PC-9 (cell line): ENCODE results near the gene GRIK3. TPM values are rescaled to one million over a fixed set of nuclear protein-coding genes. Genes with fewer than 3 reads are reported as not detected.
"Not testable (repeated sequence)": the region's sequence is repeated elsewhere in the genome, so short reads cannot be mapped to it uniquely, and the experiment has no call there.

ENCODE experiments used
- BruUV-seq: library from RNA; stranded (reverse); fragments of 400-500 nt; replicated peaks from 2 replicates; lab custom pipeline; 2021; lab: Mats Ljungman, UMichigan
- CTCF ChIA-PET: fragments of 300-600 bp; sonication (Branson Sonifier 250); formaldehyde crosslinking; loops from one replicate; lab custom pipeline; 2022; ENCODE audit warnings: antibody characterized with exemption; lab: Charles Lee
- POLR2A ChIA-PET: fragments of 300-600 bp; sonication (Branson Sonifier 250); formaldehyde crosslinking; loops from one replicate; lab custom pipeline; 2022; ENCODE audit warnings: antibody characterized with exemption; ENCODE audit not compliant: unreplicated experiment; lab: Charles Lee
- DNase-seq, 2 experiments: peaks; one replicate each; pipeline versions ENCODE4 v3.0.0 to v3.0.0-alpha.2; 2015 to 2022; ENCODE audit warnings: mixed read lengths in 1 of 2
- H2AFZ ChIP-seq: fragments of 200-600 bp; sonication (generic); 2 replicates; pipeline ENCODE4 v1.8.1; 2017; ENCODE audit warnings: antibody characterized with exemption
- H3F3A ChIP-seq: fragments of 200-600 bp; sonication (generic); 2 replicates; pipeline ENCODE4 v1.8.1; 2017; ENCODE audit warnings: antibody characterized with exemption, mild to moderate bottlenecking, low read depth; ENCODE audit not compliant: insufficient read depth
- H3K27ac ChIP-seq: fragments of 200-600 bp; sonication (generic); 2 replicates; pipeline ENCODE4 v1.6.1; 2016; ENCODE audit warnings: mixed run types
- H3K27me3 ChIP-seq: fragments of 200-600 bp; sonication (generic); 2 replicates; pipeline ENCODE4 v1.6.1; 2016; ENCODE audit warnings: low read depth, mixed run types; ENCODE audit not compliant: insufficient read depth
- H3K36me3 ChIP-seq: fragments of 200-600 bp; sonication (generic); 2 replicates; pipeline ENCODE4 v1.6.1; 2016; ENCODE audit warnings: low read depth, mixed run types
- H3K4me1 ChIP-seq: fragments of 200-600 bp; sonication (generic); replicated peaks from 2 replicates; pipeline ENCODE4 v1.6.1; 2016; ENCODE audit warnings: mixed run types; ENCODE audit not compliant: insufficient read depth
- H3K4me2 ChIP-seq: fragments of 200-600 bp; sonication (generic); 2 replicates; pipeline ENCODE4 v1.6.1; 2017; ENCODE audit warnings: mixed run types
- H3K4me3 ChIP-seq: fragments of 200-600 bp; sonication (generic); 2 replicates; pipeline ENCODE4 v1.6.1; 2016; ENCODE audit warnings: mixed run types
- H3K79me2 ChIP-seq: fragments of 200-600 bp; sonication (generic); 2 replicates; pipeline ENCODE4 v1.6.1; 2017; ENCODE audit warnings: low read depth, mixed run types
- H3K9me2 ChIP-seq: fragments of 200-600 bp; sonication (generic); 2 replicates; pipeline ENCODE4 v1.8.1; 2017; ENCODE audit warnings: mild to moderate bottlenecking; ENCODE audit not compliant: insufficient read depth
- H3K9me3 ChIP-seq: fragments of 200-600 bp; sonication (generic); 2 replicates; pipeline ENCODE4 v1.8.1; 2016; ENCODE audit warnings: low read depth; ENCODE audit not compliant: insufficient read depth
- H4K20me1 ChIP-seq: fragments of 200-600 bp; sonication (generic); 2 replicates; pipeline ENCODE4 v1.8.1; 2017; ENCODE audit not compliant: insufficient read depth
- EZH2 ChIP-seq: fragments of 200-600 bp; sonication (generic); IDR thresholded peaks from 2 replicates; pipeline ENCODE4 v1.8.0; 2017; ENCODE audit warnings: antibody characterized with exemption, low read depth
- intact Hi-C: fragments of 100-400 bp; cut with micrococcal nuclease; formaldehyde crosslinking; loops from one replicate; pipeline ENCODE4 v1.10.0; 2022; ENCODE audit not compliant: unreplicated experiment
- total RNA-seq: library from RNA; stranded (reverse); gene quantifications from 2 replicates; pipeline ENCODE4 v1.2.3, GENCODE V29; 2021
- TF ChIP-seq, protein P1 (sequence below): fragments of 200-600 bp; sonication (generic); conservative IDR thresholded peaks from 2 replicates; pipeline ENCODE4 v1.6.1; 2017; ENCODE audit warnings: mixed run types, antibody characterized with exemption, mild to moderate bottlenecking, moderate library complexity

The GRIK3 gene
- total RNA-seq, 1 experiment from 2014 or later, result not detected

DNA sequence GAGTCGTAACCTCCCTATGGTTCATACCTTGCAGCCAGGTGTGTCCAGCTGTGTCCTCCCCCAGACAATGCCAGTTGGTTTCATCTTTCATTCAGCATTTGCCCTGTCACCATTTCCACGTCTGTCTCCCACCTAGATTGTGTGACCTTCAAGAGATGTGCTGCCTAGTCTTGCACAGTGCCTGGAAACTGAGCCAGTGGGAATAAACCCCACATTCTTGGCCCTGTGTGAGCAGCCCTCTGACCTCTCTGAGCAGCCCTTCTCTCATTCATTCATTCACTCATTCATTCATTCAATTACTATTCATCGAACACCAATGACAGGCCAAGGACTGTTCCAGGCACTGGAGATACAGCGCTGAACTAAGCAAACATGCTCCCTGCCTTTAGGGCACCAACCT, 115.7 kb downstream of the GRIK3 start:
- no peak overlapping the region for H3K4me3 ChIP-seq
- no peak for DNase-seq
- no peaks in the 10 kb centered on the region for H4K20me1 ChIP-seq
- H2AFZ ChIP-seq, result no peak overlapping the region
- no peaks in the 10 kb centered on the region for H3K9me3 ChIP-seq
- no peaks in the 10 kb centered on the region for H3K79me2 ChIP-seq
- no peak overlapping the region for H3K27ac ChIP-seq
- TF ChIP-seq, protein P1, sequence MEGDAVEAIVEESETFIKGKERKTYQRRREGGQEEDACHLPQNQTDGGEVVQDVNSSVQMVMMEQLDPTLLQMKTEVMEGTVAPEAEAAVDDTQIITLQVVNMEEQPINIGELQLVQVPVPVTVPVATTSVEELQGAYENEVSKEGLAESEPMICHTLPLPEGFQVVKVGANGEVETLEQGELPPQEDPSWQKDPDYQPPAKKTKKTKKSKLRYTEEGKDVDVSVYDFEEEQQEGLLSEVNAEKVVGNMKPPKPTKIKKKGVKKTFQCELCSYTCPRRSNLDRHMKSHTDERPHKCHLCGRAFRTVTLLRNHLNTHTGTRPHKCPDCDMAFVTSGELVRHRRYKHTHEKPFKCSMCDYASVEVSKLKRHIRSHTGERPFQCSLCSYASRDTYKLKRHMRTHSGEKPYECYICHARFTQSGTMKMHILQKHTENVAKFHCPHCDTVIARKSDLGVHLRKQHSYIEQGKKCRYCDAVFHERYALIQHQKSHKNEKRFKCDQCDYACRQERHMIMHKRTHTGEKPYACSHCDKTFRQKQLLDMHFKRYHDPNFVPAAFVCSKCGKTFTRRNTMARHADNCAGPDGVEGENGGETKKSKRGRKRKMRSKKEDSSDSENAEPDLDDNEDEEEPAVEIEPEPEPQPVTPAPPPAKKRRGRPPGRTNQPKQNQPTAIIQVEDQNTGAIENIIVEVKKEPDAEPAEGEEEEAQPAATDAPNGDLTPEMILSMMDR, result no peak
- no peak for TF ChIP-seq EZH2
- CTCF ChIA-PET, result no interaction called here
- POLR2A ChIA-PET, result no interaction called here
- H3K4me1 ChIP-seq, result no peaks in the 10 kb centered on the region
- intact Hi-C loops, result no loop called here
- H3F3A ChIP-seq, result no peaks in the 10 kb centered on the region
- H3K9me2 ChIP-seq, result no peaks in the 10 kb centered on the region
- H3K36me3 ChIP-seq, result no peaks in the 10 kb centered on the region
- BruUV-seq, result no TSS peak
- peaks cover 15% of the 10 kb centered on the region for H3K27me3 ChIP-seq
- no peak overlapping the region for H3K4me2 ChIP-seq

DNA sequence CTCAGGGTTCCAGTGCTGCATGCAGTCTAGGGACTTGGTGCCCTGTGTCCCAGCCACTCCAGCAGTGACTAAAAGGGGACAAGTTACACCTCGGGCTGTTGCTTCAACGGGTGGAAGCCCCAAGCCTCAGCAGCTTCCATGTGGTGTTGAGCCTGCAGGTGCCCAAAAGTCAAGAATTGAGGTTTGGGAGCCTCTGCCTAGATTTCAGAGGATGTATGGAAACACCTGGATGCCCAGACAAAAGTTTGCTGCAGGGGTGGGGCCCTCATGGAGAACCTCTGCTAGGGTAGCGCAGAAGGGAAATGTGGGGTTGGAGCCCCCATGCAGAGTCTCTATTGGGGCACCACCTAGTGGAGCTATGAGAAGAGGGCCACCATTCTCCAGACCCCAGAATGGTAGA, 117.8 kb downstream of the GRIK3 start:
- H3K27me3 ChIP-seq, result peaks cover 18% of the 10 kb centered on the region
- DNase-seq, H4K20me1 ChIP-seq, H3K27ac ChIP-seq, POLR2A ChIA-PET, H3K79me2 ChIP-seq, CTCF ChIA-PET, intact Hi-C loops, H3K4me1 ChIP-seq, H3K4me2 ChIP-seq, H3K4me3 ChIP-seq, H3K9me2 ChIP-seq, BruUV-seq, H3K9me3 ChIP-seq, H3K36me3 ChIP-seq, H3F3A ChIP-seq, H2AFZ ChIP-seq: not testable (repeated sequence)

DNA sequence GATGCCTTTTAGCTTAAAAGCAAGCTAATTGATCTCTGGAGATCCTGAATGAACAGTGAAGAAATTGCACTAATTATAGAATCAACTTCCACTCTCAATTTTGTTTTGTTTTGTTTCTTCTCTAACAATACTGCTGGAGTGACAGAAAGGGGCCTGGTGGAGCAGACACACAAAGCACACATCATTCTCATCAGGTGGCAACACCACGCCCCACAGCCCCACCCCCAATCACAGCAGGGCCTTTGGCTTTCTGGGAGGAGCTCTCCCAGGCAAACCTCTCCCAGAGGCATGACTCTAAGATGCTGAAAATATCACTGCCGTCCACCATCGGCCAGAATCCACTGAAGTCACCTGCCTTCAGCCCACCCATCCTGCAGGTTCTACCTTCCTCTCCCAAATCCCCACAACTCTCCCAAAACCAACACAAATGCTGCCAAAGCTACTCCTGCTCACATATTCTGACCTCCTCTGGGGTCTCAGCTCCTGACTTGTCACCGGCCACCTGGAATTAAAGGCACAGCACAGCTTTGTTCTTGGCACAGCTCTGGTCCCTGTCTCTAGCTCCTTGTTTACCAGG, 120.7 kb downstream of the GRIK3 start:
- Histone ChIP-seq H3K4me3 (no peak overlapping the region), H3K79me2 (no peaks in the 10 kb centered on the region), H4K20me1 (no peaks in the 10 kb centered on the region), H3K27me3 (peaks cover 42% of the 10 kb centered on the region), H3K4me2 (no peak overlapping the region), H3K9me2 (no peaks in the 10 kb centered on the region), H2AFZ (no peak overlapping the region), H3K36me3 (no peaks in the 10 kb centered on the region), H3F3A (no peaks in the 10 kb centered on the region), H3K4me1 (no peaks in the 10 kb centered on the region), H3K9me3 (no peaks in the 10 kb centered on the region), H3K27ac (no peak overlapping the region)
- TF ChIP-seq, protein P1, result no peak
- no peak for TF ChIP-seq EZH2
- CTCF ChIA-PET, result no interaction called here
- intact Hi-C loops, result no loop called here
- DNase-seq, result no peak
- no TSS peak for BruUV-seq
- POLR2A ChIA-PET, result interaction anchor here (0.7 kb wide), 1 partner anchor 65 kb away, joined by 5 read pairs; no protein-coding TSS in a partner anchor

DNA sequence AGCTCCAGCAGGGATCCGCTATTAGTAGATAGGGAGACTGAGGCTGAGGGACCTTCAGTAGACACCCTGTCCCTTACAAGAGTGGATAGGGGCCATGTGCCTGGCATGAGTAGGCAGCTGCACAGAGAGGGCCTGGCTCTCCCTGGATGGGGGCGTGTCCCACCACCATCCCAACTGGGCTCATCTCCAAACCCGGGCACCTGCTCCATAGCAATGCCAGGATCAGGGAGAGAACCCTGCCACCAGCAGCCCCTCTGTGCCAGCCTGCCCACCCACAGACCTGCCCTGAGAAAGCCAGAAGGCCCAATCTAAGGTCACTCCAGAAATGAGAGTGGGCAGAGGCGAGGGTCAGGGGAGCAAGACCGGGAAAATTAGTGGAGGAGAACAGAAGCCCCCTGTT, 121.3 kb downstream of the GRIK3 start:
- no peak for TF ChIP-seq EZH2
- TF ChIP-seq, protein P1, result no peak
- H3K9me3 ChIP-seq, result no peaks in the 10 kb centered on the region
- H3K36me3 ChIP-seq, result no peaks in the 10 kb centered on the region
- H3F3A ChIP-seq, result no peaks in the 10 kb centered on the region
- no peak overlapping the region for H2AFZ ChIP-seq
- no TSS peak for BruUV-seq
- no peaks in the 10 kb centered on the region for H3K4me1 ChIP-seq
- intact Hi-C loops, result no loop called here
- CTCF ChIA-PET, result no interaction called here
- POLR2A ChIA-PET, result interaction anchor here (0.7 kb wide), 1 partner anchor 65 kb away, joined by 5 read pairs; no protein-coding TSS in a partner anchor
- H3K9me2 ChIP-seq, result no peaks in the 10 kb centered on the region
- no peaks in the 10 kb centered on the region for H4K20me1 ChIP-seq
- no peak overlapping the region for H3K4me3 ChIP-seq
- H3K4me2 ChIP-seq, result no peak overlapping the region
- H3K27me3 ChIP-seq, result peaks cover 38% of the 10 kb centered on the region
- no peak overlapping the region for H3K27ac ChIP-seq
- no peaks in the 10 kb centered on the region for H3K79me2 ChIP-seq
- DNase-seq, result no peak
